CD4-positive, alpha-beta T cell treated with Interleukin-2 at 100 ng/mL for 4 hours (primary cell): ENCODE data around the gene CSF2.

Experiments used
- DNase-seq: peaks from one replicate; pipeline ENCODE4 v3.0.0-alpha.2; 2020; ENCODE audit warnings: low spot score

Gene CSF2

DNA sequence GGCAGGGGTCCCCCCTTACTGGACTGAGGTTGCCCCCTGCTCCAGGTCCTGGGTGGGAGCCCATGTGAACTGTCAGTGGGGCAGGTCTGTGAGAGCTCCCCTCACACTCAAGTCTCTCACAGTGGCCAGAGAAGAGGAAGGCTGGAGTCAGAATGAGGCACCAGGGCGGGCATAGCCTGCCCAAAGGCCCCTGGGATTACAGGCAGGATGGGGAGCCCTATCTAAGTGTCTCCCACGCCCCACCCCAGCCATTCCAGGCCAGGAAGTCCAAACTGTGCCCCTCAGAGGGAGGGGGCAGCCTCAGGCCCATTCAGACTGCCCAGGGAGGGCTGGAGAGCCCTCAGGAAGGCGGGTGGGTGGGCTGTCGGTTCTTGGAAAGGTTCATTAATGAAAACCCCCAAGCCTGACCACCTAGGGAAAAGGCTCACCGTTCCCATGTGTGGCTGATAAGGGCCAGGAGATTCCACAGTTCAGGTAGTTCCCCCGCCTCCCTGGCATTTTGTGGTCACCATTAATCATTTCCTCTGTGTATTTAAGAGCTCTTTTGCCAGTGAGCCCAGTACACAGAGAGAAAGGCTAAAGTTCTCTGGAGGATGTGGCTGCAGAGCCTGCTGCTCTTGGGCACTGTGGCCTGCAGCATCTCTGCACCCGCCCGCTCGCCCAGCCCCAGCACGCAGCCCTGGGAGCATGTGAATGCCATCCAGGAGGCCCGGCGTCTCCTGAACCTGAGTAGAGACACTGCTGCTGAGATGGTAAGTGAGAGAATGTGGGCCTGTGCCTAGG is at the start of gene CSF2:
Gene CSF2 (plus strand): TSS at position 559 of the 783 bp plus-strand sequence. CDS start 35 bp downstream, at position 594.
- DNase-seq: peak; percentile 16

DNA sequence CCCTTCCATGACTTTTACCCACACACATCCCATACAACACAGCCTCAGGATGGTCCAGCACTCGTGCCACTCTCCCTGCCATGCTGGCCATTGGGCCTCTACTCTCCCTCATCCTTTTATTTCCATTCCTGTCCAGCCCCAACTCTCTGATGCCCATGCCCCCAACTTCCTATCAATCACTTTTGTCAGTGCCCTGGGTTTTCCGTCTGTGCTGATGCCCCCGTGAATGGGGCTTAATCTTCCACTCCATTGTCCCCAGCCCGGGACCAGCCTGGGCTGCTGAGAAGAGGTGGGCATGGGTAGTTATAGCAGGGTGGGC is 49.5 kb upstream of the CSF2 start:
- DNase-seq: no peak

DNA sequence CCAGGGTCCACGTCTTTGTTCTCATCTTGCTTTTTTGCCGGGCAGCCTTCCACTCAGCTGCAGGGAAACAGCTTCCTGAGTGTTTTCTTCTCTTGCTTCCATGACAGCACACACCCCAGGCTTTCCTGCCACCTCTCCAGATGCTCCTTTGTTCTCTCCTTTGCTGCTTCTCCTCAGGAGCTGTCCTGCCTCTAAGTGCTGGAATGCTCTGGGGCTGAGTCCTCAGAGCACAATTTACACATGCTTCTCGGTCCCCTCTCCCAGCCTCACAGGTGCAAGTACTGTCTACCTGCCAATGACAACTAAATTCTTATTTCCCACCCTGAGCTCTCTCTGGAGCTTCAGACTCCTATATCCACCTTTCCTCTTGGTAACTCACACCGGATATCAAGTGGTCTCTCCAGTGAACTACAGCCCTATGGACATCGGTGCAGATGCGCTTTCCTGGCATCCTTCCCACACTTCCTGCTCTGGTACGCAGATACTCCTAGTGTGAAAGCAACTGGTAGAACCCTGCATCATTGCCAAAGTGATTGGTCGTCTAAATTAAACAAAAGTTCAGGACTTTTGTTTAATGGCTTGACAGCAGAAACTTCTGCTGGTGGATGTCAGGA is 48.7 kb upstream of the CSF2 start:
- DNase-seq: no peak

DNA sequence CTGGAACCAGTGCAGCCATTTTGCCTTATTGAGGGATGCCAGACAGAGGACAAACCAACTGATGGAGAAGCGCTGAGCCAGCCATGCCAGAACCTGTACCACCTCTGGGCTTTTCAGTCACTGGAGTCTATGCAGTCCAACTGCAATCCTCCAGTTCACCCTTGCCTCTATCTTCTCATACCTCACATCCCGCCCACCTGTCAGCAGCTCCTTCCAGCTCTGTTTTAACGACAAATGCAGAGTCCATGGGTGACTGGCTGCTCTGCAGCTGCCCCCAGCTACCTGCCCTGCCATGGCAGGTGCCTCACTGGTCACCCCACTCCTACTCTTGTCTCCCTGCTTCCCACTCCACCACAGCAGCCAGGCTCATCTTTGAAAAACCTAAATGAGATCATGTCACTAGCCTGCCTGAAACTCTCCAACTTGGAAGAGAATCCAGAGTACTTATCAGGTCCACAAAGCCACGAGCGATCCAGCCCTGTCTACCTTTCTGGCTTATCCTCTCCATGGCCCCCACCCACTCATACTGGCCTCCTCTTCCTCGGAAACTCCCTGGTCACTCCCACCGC is 48.1 kb upstream of the CSF2 start:
- no peak for DNase-seq

DNA sequence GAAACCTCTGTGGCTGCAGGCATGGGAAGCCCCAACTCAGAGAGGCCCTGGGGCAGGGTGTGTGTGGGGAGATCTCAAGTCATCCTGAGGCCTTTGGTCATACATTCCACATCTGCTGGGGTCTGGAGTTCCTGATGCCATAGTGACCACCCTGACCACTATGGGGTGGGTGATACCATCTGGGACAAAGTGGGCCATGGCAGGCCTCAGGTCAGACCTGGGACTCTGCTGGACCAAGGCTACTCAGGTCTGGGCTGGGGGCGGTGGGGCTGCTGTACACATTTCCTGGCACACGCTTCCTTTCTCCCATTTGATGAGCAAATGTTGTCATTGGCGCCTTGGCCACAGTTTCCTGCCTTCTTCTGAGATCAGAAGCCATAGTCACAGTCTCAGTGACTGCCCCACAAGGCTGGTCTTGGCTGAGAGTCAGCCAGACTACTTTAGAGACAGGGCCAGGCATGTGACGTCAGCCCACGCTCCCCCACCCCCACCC is 47.0 kb upstream of the CSF2 start:
- peak; percentile 50 for DNase-seq

DNA sequence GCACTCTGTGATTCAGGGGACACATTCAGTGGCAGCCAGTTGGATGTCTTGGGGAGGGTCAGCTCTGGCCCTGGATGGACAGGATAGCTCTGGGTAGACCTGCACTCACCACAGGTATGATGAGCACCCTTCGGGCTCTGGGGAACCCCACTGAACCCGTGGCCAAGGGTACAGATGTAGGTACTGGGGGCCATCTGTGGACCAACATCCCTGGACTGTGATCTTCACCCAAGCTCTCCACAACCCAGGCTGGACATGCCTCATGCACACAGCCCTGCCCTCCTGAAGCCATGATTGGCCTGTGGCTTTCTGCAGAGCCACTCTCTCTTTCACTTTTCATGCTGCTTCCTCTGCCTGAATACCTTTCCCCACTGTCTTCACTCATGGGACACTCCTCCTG is 46.6 kb upstream of the CSF2 start:
- no peak for DNase-seq

DNA sequence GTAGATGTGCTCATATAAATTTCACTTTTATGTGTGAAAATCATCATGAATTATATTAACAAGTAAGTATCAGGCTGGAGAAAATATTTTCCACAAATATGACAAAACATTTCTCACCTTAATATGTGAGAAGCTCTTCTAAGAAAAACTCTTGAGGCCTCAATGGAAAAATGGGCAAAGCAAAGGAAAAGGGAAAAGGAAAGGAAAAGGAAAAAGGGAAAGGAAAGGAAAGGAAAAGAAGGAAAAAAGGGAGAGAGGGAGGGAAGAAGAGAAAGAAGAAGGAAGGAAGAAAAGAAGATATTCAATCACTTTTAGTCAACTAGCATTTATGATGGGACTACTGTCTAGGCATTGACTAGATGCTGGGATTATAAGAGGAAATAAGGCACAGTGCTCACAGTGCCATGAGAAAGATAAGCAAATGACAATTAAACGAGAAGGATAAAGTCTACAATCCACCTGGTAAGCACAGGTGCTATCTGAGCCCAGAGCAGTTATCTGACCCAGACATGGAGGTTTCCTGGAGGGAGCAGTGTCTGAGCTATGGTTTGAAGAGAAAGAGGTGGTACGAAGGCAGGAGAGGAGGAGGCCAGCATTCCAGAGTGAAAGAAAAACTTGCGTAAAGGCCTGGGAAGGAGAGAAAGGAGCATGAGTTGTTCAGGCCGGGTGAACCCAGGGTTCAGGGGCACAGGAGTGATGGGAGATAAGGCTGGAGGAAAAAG is 43.8 kb upstream of the CSF2 start:
- no peak for DNase-seq

DNA sequence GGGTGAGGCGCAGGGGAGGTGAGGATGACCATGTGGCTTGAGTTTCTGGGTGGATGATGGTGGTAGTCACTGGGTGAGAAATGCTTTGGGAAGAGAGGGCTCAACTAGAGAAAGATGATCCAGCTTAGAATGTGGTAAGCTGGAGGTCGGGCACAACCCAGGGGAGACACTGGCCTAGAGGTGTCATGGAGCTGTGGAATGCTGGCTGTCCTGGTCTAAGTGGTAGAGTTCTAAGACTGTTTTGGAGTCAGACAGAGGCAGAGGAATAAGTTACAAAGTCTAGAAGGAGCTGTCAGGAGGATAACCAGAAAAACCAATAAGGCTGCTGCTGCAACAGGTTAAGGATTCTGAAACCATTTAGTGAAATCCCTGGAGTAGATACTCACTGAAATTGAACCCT is 43.0 kb upstream of the CSF2 start:
- no peak for DNase-seq

DNA sequence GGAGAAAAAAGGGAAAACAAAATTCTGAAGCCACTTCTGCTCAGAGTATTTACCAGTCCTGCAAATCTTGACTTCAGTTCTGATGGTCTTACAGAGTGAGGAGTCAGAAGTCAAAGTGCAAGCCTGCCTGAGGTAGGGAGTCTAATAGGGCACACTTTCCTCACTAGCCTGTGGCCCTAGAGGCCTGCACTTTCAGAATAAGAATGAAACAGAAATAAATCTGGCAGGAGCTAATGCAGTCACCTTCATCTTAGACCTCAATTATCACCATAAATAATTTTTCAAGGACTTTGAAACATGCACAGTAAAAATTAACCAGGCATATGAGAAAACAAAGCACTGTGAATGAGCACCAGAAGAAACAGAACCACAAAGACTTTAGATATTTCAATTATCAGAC is 41.4 kb upstream of the CSF2 start:
- no peak for DNase-seq

DNA sequence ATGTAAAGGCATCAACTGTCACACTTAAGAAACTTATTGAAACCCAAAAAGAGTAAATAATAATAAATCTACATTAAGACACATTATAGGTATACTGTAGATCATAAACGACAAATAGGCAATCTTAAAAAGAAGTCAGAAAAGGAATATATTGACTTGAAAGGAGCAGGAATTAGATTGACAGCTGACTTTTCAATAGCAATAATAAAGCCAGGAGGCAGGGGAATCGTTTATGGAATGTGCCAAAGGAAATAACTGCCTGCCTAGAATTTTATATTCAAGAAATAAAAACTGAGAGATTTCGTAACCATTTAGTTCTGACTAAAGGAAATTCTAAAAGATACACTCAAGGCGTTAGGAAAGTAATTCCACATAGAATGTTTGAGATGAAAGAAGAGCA is 40.5 kb upstream of the CSF2 start:
- no peak for DNase-seq

DNA sequence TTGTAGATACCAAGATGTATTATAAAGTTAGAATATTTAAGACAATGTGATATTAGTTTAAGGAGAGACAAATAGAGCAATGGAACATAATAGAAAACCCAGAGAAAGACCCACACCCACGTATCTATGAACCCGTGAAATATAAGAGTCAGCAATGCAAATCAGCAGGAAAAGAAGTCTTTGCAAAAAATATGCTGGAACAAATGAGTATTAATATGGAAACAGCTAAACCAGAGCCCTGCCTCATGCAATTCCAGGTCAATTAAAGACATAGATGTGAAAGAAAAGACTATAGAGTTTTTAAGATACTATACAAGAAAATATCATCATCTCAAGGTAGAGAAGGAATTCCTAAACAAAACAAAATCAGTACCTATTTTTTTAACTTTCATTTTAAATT is 36.2 kb upstream of the CSF2 start:
- no peak for DNase-seq

DNA sequence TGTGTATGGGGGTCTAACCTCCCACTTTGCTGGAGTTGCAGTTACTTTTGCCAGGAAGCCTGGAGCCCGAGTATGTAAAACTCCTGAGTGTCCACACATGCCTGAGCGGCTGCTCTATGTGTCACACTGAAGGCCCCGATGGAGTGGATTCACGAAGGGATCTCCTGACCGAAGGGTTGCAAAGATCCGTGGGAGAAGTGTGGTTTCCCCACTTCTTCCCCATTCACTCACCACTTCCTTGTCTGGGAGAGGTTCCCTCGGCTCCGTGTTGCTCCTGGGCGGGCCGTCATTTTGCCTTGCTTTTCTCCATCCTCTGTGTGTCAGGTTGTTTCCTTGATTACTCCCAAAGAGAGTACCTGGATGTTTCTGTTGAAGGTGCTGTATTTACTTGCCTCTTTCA is 29.4 kb upstream of the CSF2 start:
- no peak for DNase-seq

DNA sequence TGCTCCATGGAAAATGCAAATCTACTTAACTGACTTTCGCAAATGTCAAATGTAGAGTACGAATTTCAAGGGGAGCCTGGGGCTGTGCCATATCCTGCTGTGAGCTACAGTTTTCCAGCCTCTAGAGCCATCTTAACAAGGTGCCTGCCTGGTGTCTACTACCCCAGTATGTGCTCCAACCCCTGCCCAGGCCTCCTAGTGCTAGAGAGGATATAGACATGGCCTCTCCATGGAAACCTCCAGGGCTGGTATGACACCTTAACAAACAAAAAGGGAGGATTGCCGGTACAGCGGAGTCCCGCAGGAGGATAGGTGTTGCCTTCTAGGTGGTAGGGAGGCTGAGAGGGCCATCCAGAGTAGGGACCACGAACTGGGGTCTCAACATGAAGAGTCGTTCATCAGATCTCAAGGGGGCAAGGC is 26.7 kb upstream of the CSF2 start:
- DNase-seq: no peak

DNA sequence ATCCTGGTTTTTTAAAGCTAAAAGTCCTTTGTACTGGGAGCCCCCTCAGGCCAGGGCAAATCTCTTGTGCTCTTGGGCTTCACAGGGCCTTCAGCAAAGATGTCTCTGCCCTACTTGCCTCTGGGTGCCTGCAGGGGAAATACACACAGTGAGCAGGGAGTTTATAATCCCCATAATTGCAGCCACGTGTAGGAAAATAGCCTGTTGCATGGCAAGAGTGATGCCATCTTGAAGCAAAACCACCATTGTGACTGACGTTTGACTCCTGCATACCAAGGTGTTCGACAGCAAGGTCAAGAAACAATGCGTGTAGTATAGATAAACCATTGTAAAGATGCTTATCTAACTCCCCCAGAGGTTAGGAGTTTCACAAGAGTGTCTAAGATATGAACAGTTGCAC is 24.5 kb upstream of the CSF2 start:
- no peak for DNase-seq

DNA sequence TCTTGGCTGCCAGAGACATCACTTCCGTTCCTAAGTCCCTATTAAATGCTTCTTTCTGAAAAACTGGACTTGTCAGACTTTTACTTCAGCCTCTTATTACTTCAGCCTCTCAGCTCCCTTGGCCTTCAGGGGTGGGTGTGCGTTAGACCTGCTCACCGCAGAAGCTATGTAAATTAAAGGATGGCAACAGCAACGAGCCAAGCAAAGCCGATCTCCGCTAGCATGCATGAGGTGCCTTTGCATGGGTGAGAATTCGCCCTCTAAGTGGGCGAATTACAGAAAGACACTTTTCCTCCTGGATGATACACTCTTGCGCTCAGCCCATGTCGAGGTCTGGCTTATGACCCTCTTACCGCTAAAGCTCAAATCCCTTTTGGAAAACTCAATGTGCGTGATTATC is 24.0 kb upstream of the CSF2 start:
- DNase-seq: no peak

DNA sequence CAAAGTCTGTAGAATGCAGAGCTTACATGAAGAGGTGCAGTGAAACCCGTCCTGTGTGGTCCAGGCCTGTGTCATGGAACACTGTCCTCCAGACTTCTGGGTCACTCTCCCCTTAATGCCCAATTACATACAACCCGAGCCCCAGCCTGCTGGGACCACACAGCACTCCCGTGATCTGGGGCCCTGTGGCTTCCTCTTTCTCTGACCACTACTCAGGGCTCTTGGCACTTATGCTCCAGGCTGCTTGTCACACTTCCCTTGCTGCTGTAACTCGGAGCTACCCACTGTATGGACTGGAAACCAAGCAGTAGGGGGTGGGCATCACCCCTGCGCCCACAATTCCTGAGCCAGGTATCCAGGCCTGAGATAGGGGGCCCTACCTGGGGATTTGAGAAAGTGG is 23.5 kb upstream of the CSF2 start:
- no peak for DNase-seq

DNA sequence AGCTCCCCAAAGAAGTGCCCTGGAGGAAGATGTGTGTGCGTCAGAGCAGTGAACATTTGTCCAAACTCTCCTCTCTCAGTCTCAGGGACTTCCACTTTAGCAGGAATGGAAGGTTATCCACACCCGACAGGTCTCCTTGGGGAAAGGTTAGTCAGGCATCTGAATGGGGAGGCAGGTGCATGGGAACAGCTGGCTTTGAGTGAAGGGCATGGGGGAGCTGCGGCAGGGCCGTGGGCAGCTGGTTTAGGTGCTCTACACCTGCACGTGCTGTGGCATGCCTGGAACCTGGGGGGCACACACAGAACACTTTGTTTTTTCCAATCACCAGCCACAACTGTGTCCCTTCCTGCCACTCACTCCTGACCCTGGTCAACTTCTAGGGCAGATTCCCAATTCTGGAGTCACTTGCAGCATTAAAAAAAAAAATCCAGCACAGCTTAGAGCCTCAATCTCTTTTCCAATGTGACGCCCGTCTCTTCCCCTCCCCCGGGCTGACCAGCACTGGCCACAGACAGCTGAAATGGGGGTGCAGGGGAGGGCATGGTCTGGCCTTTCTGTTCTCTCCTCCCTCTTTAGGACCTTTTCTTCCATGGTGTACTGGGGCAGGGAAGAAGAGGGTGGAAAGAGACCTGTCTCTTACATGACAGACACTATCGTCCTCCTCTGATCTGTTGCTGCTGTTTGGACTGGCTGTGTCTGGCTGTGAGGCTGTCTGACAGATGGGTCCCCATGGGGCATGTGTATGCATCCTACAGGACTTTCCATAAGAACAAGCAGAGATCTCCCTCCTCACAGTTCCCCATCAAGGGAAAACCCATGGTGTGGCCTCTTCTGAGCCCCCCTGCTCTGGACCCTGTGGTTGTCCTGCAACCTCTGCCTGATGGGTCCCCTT is 22.7 kb upstream of the CSF2 start:
- DNase-seq: no peak

DNA sequence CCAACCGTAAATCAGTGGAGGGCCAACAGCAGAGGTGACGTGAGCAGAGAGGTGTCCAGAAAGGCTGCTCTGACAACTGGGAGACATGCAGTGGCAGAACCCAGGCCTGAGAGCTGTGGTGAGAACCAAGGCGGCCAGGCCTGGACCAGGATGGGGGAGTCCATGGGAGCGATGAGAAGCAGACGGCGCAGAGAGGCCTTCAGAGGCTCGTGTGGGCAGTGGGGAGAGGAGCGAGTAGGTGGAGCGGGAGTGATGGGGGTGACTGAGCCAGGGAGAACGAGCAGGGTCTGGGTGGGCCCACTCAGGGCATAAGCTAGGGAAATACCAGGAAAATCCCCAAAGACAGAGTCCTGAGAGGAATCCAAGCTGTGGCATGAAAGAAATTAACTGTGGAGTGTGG is 21.1 kb upstream of the CSF2 start:
- no peak for DNase-seq

DNA sequence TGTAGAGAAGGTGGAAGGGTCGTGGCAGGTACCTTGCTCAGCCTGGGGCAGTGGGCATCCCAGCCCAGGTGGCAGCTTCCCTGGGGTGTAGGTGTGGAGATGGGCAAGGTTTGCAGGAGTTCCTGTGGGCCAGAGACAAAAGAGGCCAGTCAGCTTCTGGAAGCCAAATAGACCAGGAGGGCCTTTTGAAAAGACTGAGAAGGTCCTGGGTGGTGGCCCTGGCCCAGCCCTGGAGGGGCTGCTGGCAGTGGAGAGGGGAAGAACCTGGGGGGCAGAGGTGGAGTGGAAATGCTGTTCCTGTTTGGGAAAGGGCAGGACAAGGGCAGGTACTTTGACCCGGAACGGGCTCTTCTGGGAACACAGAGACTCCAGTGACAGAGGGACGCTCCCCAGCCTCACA is 20.1 kb upstream of the CSF2 start:
- no peak for DNase-seq

DNA sequence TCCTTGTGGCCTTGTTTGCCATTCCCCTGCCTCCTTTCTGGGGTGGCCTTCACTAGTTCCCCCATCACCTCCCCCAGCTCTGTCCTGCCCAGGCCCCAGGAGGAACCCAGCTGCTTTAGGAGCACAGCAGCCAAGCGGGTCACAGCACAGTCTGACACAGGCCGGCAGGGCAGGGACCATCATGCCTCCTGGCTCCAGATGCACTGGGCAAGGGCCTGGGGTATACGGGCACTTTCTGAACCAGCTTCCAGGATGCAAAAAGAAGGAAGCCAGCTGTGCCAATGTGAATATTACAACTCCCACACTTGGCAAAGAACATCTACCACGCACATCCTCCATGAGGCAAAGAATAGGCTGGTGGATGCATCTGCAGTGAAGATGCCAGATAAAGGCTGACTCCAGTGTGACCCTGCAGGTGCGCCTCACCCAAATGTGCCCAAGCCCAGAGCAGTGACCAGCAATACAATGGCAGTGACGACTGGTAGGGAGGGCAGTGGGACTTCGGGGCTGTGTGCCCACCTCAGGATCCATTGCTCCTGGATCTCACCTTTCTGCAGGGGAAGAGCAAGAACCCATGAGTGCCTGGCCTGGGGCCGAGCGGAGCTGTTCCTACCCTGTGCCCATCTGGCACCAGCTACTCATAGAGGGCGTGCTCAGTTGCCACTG is 19.4 kb upstream of the CSF2 start:
- DNase-seq: no peak

DNA sequence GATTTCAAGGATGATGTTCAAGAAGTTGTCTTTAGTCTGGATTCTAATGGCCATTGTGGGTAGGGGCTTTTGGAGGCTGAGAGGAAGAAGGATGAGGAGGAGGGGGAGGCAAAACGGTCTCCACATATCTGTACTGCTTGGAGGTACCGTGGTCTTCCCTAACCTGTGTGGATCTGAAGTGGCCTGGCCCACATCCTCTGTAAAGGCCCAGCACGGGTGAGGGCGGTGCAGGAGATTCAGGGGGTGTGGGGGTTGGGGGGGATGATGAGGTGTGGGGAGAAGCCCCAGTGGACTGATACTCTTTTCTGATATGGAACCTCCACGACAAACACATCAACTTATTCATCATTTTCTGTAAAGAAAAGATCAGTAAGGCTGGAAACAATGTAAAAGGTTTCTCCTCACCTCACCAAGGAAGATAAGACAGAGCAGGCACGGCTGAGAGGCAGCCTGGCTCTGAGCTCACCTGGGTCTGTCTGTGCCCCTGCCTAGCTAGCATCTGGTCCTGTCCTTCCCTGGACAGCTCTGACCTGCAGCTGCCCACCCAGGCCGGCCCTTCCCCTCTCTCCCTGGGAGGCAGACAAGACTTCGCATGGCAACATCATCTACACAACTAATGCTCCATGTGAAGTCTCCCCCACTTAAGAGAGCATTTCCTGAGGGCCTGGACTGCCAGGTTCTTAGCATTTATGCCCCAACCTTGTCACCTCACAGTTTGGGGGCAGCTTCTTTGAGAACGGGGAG is 18.7 kb upstream of the CSF2 start:
- DNase-seq: no peak
